SK-N-MC (cell line): Measurements from ENCODE around the gene KIAA1217.

Experiments
- EZH2 ChIP-seq: fragments of 200-600 bp; sonication (generic); IDR thresholded peaks from one replicate; pipeline ENCODE4 v1.6.1; 2017; ENCODE audit warnings: antibody characterized with exemption
- POLR2AphosphoS5 ChIP-seq: IDR thresholded peaks from 2 replicates; pipeline ENCODE4 v1.6.1; 2012; ENCODE audit warnings: mild to moderate bottlenecking, low read depth, low read length, borderline replicate concordance

- no peak for TF ChIP-seq POLR2AphosphoS5
- no peak for TF ChIP-seq EZH2
Observed at GRCh38 chr10:24254180-24254579, 45.2 kb downstream of the KIAA1217 start.
